GM12878 (cell line): ENCODE measurements around the gene NPAS2.

Experiments used
- CEBPB ChIP-seq, 2 experiments: fragments of 150-350 bp in 1 of 2; IDR thresholded peaks; 2 replicates each; pipeline ENCODE4 v1.6.1; 2012 to 2014; ENCODE audit warnings: low read depth in 2 of 2, low read length in 2 of 2, borderline replicate concordance in 1 of 2, inconsistent platforms in 1 of 2
- CREM ChIP-seq: IDR thresholded peaks from 2 replicates; pipeline ENCODE4 v1.6.1; 2014; ENCODE audit warnings: antibody characterized with exemption, low read depth
- EP300 ChIP-seq, 2 experiments: fragments of 150-350 bp in 1 of 2; IDR thresholded peaks; 2 replicates each; pipeline ENCODE4 v1.6.1; 2011 to 2012; ENCODE audit warnings: low read depth in 2 of 2, low read length in 2 of 2, borderline replicate concordance in 1 of 2, improper control_type of control experiment in 1 of 2, inconsistent platforms in 1 of 2; ENCODE audit not compliant: control insufficient read depth in 1 of 2
- GATAD2B ChIP-seq: fragments of 450-650 bp; conservative IDR thresholded peaks from 2 replicates; pipeline ENCODE4 v1.6.1; 2017; ENCODE audit warnings: low read depth, mild to moderate bottlenecking, moderate library complexity
- JUNB ChIP-seq: IDR thresholded peaks from 2 replicates; pipeline ENCODE4 v1.6.1; 2016; ENCODE audit warnings: antibody characterized with exemption, mild to moderate bottlenecking
- NRF1 ChIP-seq: conservative IDR thresholded peaks from 2 replicates; pipeline ENCODE4 v1.6.1; 2011; ENCODE audit warnings: mild to moderate bottlenecking, low read depth, low read length, improper control_type of control experiment
- POLR2A ChIP-seq: IDR thresholded peaks from 2 replicates; pipeline ENCODE4 v1.6.1; 2011; ENCODE audit warnings: low read depth, mild to moderate bottlenecking, low read length
- SMARCA5 ChIP-seq: fragments of 450-650 bp; IDR thresholded peaks from 2 replicates; pipeline ENCODE4 v1.6.1; 2017; ENCODE audit warnings: mild to moderate bottlenecking
- SPI1 ChIP-seq: IDR thresholded peaks from 2 replicates; pipeline ENCODE4 v1.6.1; 2011; ENCODE audit warnings: low read depth, mild to moderate bottlenecking, low read length, moderate library complexity, borderline replicate concordance; ENCODE audit not compliant: insufficient read depth
- TCF3 ChIP-seq: IDR thresholded peaks from 2 replicates; pipeline ENCODE4 v1.6.1; 2012; ENCODE audit warnings: low read depth, mild to moderate bottlenecking, low read length, borderline replicate concordance; ENCODE audit not compliant: insufficient read depth
- TF ChIP-seq, protein P1 (sequence below), 3 experiments: IDR thresholded peaks in 2 of 3; conservative IDR thresholded peaks in 1 of 3; 2 replicates each; pipeline ENCODE4 v1.5.1; 2011; ENCODE audit warnings: low read depth in 3 of 3, low read length in 3 of 3, mild to moderate bottlenecking in 3 of 3, control low read depth in 2 of 3, moderate library complexity in 2 of 3, inconsistent platforms in 1 of 3, mixed read lengths in 1 of 3; ENCODE audit not compliant: control insufficient read depth in 2 of 3, insufficient read depth in 1 of 3; ENCODE audit errors: extremely low read depth in 1 of 3
- TF ChIP-seq, protein P2 (sequence below): fragments of 450-650 bp; IDR thresholded peaks from 2 replicates; pipeline ENCODE4 v1.6.1; 2017; ENCODE audit warnings: mild to moderate bottlenecking

DNA sequence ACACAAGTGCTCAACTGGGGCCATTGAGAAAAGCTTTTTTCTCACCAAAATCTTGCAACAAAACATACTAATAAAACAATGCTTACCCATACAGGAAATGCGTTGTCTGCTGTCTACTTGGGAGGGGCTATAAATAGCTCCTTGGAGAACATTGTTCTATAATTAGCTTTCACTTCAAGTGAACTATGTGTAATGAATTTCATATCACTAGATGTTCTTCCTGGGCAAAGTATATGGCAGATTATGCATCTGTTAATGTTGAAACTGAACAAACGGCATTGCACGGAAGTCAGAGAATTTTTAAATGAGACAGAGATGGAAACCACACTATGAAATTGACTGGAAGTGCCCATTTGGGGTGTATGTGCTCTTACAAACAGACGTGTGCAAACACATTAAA is 6.4 kb upstream of the NPAS2 start:
- TF ChIP-seq CREM (no peak), JUNB (no peak), SPI1 (no peak), SMARCA5 (no peak), GATAD2B (no peak), CEBPB (IDR thresholded peaks at IDR 0.05; ENCODE audit: borderline replicate concordance in 1 of 2, low read depth in 2 of 2, low read length in 2 of 2) (no peak), EP300 (IDR thresholded peaks at IDR 0.05; ENCODE audit: borderline replicate concordance in 1 of 2, control insufficient read depth in 1 of 2, low read depth in 2 of 2, low read length in 2 of 2) (no peak), NRF1 (no peak), POLR2A (no peak), TCF3 (no peak)
- TF ChIP-seq, protein P1, sequence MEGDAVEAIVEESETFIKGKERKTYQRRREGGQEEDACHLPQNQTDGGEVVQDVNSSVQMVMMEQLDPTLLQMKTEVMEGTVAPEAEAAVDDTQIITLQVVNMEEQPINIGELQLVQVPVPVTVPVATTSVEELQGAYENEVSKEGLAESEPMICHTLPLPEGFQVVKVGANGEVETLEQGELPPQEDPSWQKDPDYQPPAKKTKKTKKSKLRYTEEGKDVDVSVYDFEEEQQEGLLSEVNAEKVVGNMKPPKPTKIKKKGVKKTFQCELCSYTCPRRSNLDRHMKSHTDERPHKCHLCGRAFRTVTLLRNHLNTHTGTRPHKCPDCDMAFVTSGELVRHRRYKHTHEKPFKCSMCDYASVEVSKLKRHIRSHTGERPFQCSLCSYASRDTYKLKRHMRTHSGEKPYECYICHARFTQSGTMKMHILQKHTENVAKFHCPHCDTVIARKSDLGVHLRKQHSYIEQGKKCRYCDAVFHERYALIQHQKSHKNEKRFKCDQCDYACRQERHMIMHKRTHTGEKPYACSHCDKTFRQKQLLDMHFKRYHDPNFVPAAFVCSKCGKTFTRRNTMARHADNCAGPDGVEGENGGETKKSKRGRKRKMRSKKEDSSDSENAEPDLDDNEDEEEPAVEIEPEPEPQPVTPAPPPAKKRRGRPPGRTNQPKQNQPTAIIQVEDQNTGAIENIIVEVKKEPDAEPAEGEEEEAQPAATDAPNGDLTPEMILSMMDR (IDR thresholded peaks at IDR 0.05 in 2 of 3, conservative IDR thresholded peaks at IDR 0.05 in 1 of 3; ENCODE audit: control insufficient read depth in 2 of 3, extremely low read depth in 1 of 3, insufficient read depth in 1 of 3, low read depth in 3 of 3, low read length in 3 of 3), result no peak
- TF ChIP-seq, protein P2, sequence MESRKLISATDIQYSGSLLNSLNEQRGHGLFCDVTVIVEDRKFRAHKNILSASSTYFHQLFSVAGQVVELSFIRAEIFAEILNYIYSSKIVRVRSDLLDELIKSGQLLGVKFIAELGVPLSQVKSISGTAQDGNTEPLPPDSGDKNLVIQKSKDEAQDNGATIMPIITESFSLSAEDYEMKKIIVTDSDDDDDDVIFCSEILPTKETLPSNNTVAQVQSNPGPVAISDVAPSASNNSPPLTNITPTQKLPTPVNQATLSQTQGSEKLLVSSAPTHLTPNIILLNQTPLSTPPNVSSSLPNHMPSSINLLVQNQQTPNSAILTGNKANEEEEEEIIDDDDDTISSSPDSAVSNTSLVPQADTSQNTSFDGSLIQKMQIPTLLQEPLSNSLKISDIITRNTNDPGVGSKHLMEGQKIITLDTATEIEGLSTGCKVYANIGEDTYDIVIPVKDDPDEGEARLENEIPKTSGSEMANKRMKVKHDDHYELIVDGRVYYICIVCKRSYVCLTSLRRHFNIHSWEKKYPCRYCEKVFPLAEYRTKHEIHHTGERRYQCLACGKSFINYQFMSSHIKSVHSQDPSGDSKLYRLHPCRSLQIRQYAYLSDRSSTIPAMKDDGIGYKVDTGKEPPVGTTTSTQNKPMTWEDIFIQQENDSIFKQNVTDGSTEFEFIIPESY, result no peak
